Measurements from ENCODE around the gene MYL10. TPM values are rescaled to one million over a fixed set of nuclear protein-coding genes. Genes with fewer than 3 reads are reported as not detected.

The MYL10 gene
- polyA plus RNA-seq, 1 donor from 2014 or later: not detected

- TF ChIP-seq EZH2 (IDR thresholded peaks at IDR 0.05; ENCODE audit: borderline replicate concordance, insufficient read depth, low read length, poor library complexity, severe bottlenecking) (no peak), MXI1 (conservative IDR thresholded peaks at IDR 0.05; ENCODE audit: poor library complexity, severe bottlenecking) (no peak), SMC3 (conservative IDR thresholded peaks at IDR 0.05; ENCODE audit: poor library complexity) (no peak), TAF1 (IDR thresholded peaks at IDR 0.05; ENCODE audit: low read depth) (no peak), REST (IDR thresholded peaks at IDR 0.05; ENCODE audit: borderline replicate concordance) (no peak), RAD21 (conservative IDR thresholded peaks at IDR 0.05) (no peak), POLR2AphosphoS5 (IDR thresholded peaks at IDR 0.05) (no peak), CTCF (IDR thresholded peaks at IDR 0.05; ENCODE audit: poor library complexity, severe bottlenecking) (no peak), EP300 (conservative IDR thresholded peaks at IDR 0.05; ENCODE audit: poor library complexity, severe bottlenecking) (no peak)
- Histone ChIP-seq H3F3A (ENCODE audit: insufficient read depth, low read length, poor library complexity, severe bottlenecking) (no peaks in the 10 kb centered on the region), H3K27me3 (ENCODE audit: insufficient read depth, low read depth, low read length) (no peaks in the 10 kb centered on the region), H4K20me1 (ENCODE audit: insufficient read depth) (no peaks in the 10 kb centered on the region), H3K9me2 (ENCODE audit: insufficient read depth, low read length) (no peaks in the 10 kb centered on the region), H3K79me2 (replicated peaks; ENCODE audit: insufficient read depth, low read length) (no peaks in the 10 kb centered on the region), H3K9me3 (ENCODE audit: low read length) (no peaks in the 10 kb centered on the region), H3K4me2 (ENCODE audit: low read length) (no peak overlapping the region), H3K27ac (ENCODE audit: low read length) (no peak overlapping the region), H3K4me3 (ENCODE audit: low read length) (no peak overlapping the region), H3K36me3 (ENCODE audit: insufficient read depth, low read length) (no peaks in the 10 kb centered on the region), H3K9ac (ENCODE audit: low read length) (no peak overlapping the region), H2AFZ (ENCODE audit: low read depth, low read length) (no peak overlapping the region)
Measured at GRCh38 chr7:101598986-101599771, 29.9 kb downstream of the MYL10 start.

GRCh38 chr7:101598422-101598985 lies 30.6 kb downstream of the MYL10 start:
- no peak for TF ChIP-seq EP300 (conservative IDR thresholded peaks at IDR 0.05; ENCODE audit: poor library complexity, severe bottlenecking)
- TF ChIP-seq POLR2AphosphoS5 (IDR thresholded peaks at IDR 0.05): no peak
- no peak for TF ChIP-seq MXI1 (conservative IDR thresholded peaks at IDR 0.05; ENCODE audit: poor library complexity, severe bottlenecking)
- TF ChIP-seq SMC3 (conservative IDR thresholded peaks at IDR 0.05; ENCODE audit: poor library complexity): no peak
- TF ChIP-seq TAF1 (IDR thresholded peaks at IDR 0.05; ENCODE audit: low read depth): no peak
- TF ChIP-seq REST (IDR thresholded peaks at IDR 0.05; ENCODE audit: borderline replicate concordance): no peak
- TF ChIP-seq CTCF (IDR thresholded peaks at IDR 0.05; ENCODE audit: poor library complexity, severe bottlenecking): no peak
- no peak for TF ChIP-seq EZH2 (IDR thresholded peaks at IDR 0.05; ENCODE audit: borderline replicate concordance, insufficient read depth, low read length, poor library complexity, severe bottlenecking)
- TF ChIP-seq RAD21 (conservative IDR thresholded peaks at IDR 0.05): no peak
- Histone ChIP-seq H3K36me3 (ENCODE audit: insufficient read depth, low read length) (no peaks in the 10 kb centered on the region), H3F3A (ENCODE audit: insufficient read depth, low read length, poor library complexity, severe bottlenecking) (no peaks in the 10 kb centered on the region), H3K27me3 (ENCODE audit: insufficient read depth, low read depth, low read length) (no peaks in the 10 kb centered on the region), H3K9me3 (ENCODE audit: low read length) (no peaks in the 10 kb centered on the region), H3K9me2 (ENCODE audit: insufficient read depth, low read length) (no peaks in the 10 kb centered on the region), H3K9ac (ENCODE audit: low read length) (no peak overlapping the region), H3K4me3 (ENCODE audit: low read length) (no peak overlapping the region), H4K20me1 (ENCODE audit: insufficient read depth) (no peaks in the 10 kb centered on the region), H2AFZ (ENCODE audit: low read depth, low read length) (no peak overlapping the region), H3K4me2 (ENCODE audit: low read length) (no peak overlapping the region), H3K79me2 (replicated peaks; ENCODE audit: insufficient read depth, low read length) (no peaks in the 10 kb centered on the region), H3K27ac (ENCODE audit: low read length) (no peak overlapping the region)

Measured in neural cell (in vitro differentiated cells).